Uterus (tissue), 2 donors: Measurements from ENCODE around the gene WRAP73.

Experiments used
- CTCF ChIP-seq, 4 experiments: fragments of 200-600 bp in 2 of 4; fragments of 450-650 bp in 2 of 4; sonication (generic) in 2 of 4; IDR thresholded peaks; one replicate each; pipeline ENCODE4 v1.5.1; 2016 to 2019; ENCODE audit warnings: antibody characterized with exemption in 4 of 4, mild to moderate bottlenecking in 2 of 4, moderate library complexity in 1 of 4
- POLR2A ChIP-seq, 2 donors: fragments of 450-650 bp; IDR thresholded peaks; one replicate each; pipeline ENCODE4 v1.6.1; 2016; ENCODE audit warnings: antibody characterized with exemption in 2 of 2, mild to moderate bottlenecking in 1 of 2, moderate library complexity in 1 of 2

GRCh38 chr1:3695326-3696217 is 45.7 kb upstream of the WRAP73 start:
- TF ChIP-seq CTCF (IDR thresholded peaks at IDR 0.05): peak; percentile 11 to 45 (median 25)
- TF ChIP-seq POLR2A (IDR thresholded peaks at IDR 0.05): no peak
